Measurements from ENCODE around the gene TSTD2.
"Not testable (repeated sequence)": the region's sequence is repeated elsewhere in the genome, so short reads cannot be mapped to it uniquely, and the experiment has no call there.

Gene TSTD2

GRCh38 chr9:97630591-97630990 is 2.6 kb downstream of the TSTD2 start:
- Histone ChIP-seq H3K4me3 (ENCODE audit: low read depth, low read length) (no peak overlapping the region), H3K36me3 (peaks cover 21% of the 10 kb centered on the region), H3K27ac (no peak overlapping the region), H3K27me3 (ENCODE audit: insufficient read depth, low read depth, severe bottlenecking) (no peaks in the 10 kb centered on the region), H3K9me3 (ENCODE audit: severe bottlenecking) (no peaks in the 10 kb centered on the region)
- TF ChIP-seq CTCF (IDR thresholded peaks at IDR 0.05; ENCODE audit: low read depth, low read length) = no peak
- DNase-seq = no peak

GRCh38 chr9:97629156-97629555 is 4.0 kb downstream of the TSTD2 start:
- H3K4me3 ChIP-seq (ENCODE audit: low read depth, low read length) = no peak overlapping the region
- no peak for TF ChIP-seq CTCF (IDR thresholded peaks at IDR 0.05; ENCODE audit: low read depth, low read length)
- no peak for DNase-seq

GRCh38 chr9:97628668-97629067 is 4.5 kb downstream of the TSTD2 start:
- no peaks in the 10 kb centered on the region for H3K27me3 ChIP-seq (ENCODE audit: insufficient read depth, low read depth, severe bottlenecking)
- no peaks in the 10 kb centered on the region for H3K9me3 ChIP-seq (ENCODE audit: severe bottlenecking)
- H3K27ac ChIP-seq = no peak overlapping the region
- no peak overlapping the region for H3K4me3 ChIP-seq (ENCODE audit: low read depth, low read length)
- DNase-seq = no peak
- no peak for TF ChIP-seq CTCF (IDR thresholded peaks at IDR 0.05; ENCODE audit: low read depth, low read length)
- peaks cover 30% of the 10 kb centered on the region for H3K36me3 ChIP-seq

More at GRCh38 chr9:97629156-97629555, 4.0 kb downstream of the TSTD2 start:
- Histone ChIP-seq H3K36me3 (peaks cover 29% of the 10 kb centered on the region), H3K9me3 (ENCODE audit: severe bottlenecking) (no peaks in the 10 kb centered on the region), H3K27me3 (ENCODE audit: insufficient read depth, low read depth, severe bottlenecking) (no peaks in the 10 kb centered on the region), H3K27ac (no peak overlapping the region)

GRCh38 chr9:97627624-97628023 is 5.5 kb downstream of the TSTD2 start:
- Histone ChIP-seq H3K9me3 (ENCODE audit: severe bottlenecking) (no peaks in the 10 kb centered on the region), H3K36me3 (peaks cover 39% of the 10 kb centered on the region), H3K27me3 (ENCODE audit: insufficient read depth, low read depth, severe bottlenecking) (no peaks in the 10 kb centered on the region), H3K4me3 (ENCODE audit: low read depth, low read length) (no peak overlapping the region), H3K27ac (no peak overlapping the region)
- DNase-seq = no peak
- no peak for TF ChIP-seq CTCF (IDR thresholded peaks at IDR 0.05; ENCODE audit: low read depth, low read length)

- Histone ChIP-seq H3K9me3 (ENCODE audit: severe bottlenecking) (no peaks in the 10 kb centered on the region), H3K36me3 (peaks cover 43% of the 10 kb centered on the region), H3K27me3 (ENCODE audit: insufficient read depth, low read depth, severe bottlenecking) (no peaks in the 10 kb centered on the region), H3K4me3 (ENCODE audit: low read depth, low read length) (no peak overlapping the region), H3K27ac (no peak overlapping the region)
- TF ChIP-seq CTCF (IDR thresholded peaks at IDR 0.05; ENCODE audit: low read depth, low read length) = no peak
- DNase-seq = no peak
These were observed 7.5 kb downstream of the TSTD2 start for GRCh38 chr9:97625620-97626019.

- Histone ChIP-seq H3K27ac (no peak overlapping the region), H3K4me3 (ENCODE audit: low read depth, low read length) (no peak overlapping the region), H3K9me3 (ENCODE audit: severe bottlenecking) (no peaks in the 10 kb centered on the region), H3K36me3 (peaks cover 42% of the 10 kb centered on the region), H3K27me3 (ENCODE audit: insufficient read depth, low read depth, severe bottlenecking) (no peaks in the 10 kb centered on the region)
- no peak for TF ChIP-seq CTCF (IDR thresholded peaks at IDR 0.05; ENCODE audit: low read depth, low read length)
- DNase-seq = no peak
These were observed 9.2 kb downstream of the TSTD2 start for GRCh38 chr9:97623946-97624345.

GRCh38 chr9:97622483-97622882 is 10.7 kb downstream of the TSTD2 start:
- H3K27ac ChIP-seq; H3K4me3 ChIP-seq (ENCODE audit: low read depth, low read length); H3K27me3 ChIP-seq (ENCODE audit: insufficient read depth, low read depth, severe bottlenecking); H3K9me3 ChIP-seq (ENCODE audit: severe bottlenecking); DNase-seq: not testable (repeated sequence)
- peaks cover 52% of the 10 kb centered on the region for H3K36me3 ChIP-seq

- not testable (repeated sequence) for H3K4me3 ChIP-seq (ENCODE audit: low read depth, low read length); H3K27me3 ChIP-seq (ENCODE audit: insufficient read depth, low read depth, severe bottlenecking); H3K9me3 ChIP-seq (ENCODE audit: severe bottlenecking); H3K27ac ChIP-seq; DNase-seq
- peaks cover 41% of the 10 kb centered on the region for H3K36me3 ChIP-seq
These were observed 13.1 kb downstream of the TSTD2 start for GRCh38 chr9:97620063-97620462.
